ENCODE data around the gene KRT222. TPM values are rescaled to one million over a fixed set of nuclear protein-coding genes. Genes with fewer than 3 reads are reported as not detected.

The KRT222 gene
- total RNA-seq, 1 donor, result under 0.01 TPM

GRCh38 chr17:40703652-40704051, 38.7 kb upstream of the KRT222 start, which contains the start of gene KRT24:
KRT24 (minus strand) TSS chr17:40703752; CDS start chr17:40703693, 59 bp downstream.
- no peak for TF ChIP-seq CTCF (IDR thresholded peaks at IDR 0.05; ENCODE audit: extremely low read depth, low read depth, low read length)
- H3K27ac ChIP-seq (ENCODE audit: low read depth, low read length), result no peak within 1 kb of the TSS
- no peaks in the 10 kb centered on the region for H3K36me3 ChIP-seq (ENCODE audit: insufficient read depth, low read length)
- H3K4me2 ChIP-seq (ENCODE audit: insufficient read depth, low read length), result no peak within 1 kb of the TSS
- H3K9me3 ChIP-seq (ENCODE audit: low read depth, low read length), result no peaks in the 10 kb centered on the region
- no peak for DNase-seq (ENCODE audit: insufficient read length, low spot score, missing footprints)
- no peak within 1 kb of the TSS for H2AFZ ChIP-seq (ENCODE audit: low read length)
- H3K27me3 ChIP-seq (ENCODE audit: insufficient read depth, low read length), result peaks cover 38% of the 10 kb centered on the region
- no peaks in the 10 kb centered on the region for H3K79me2 ChIP-seq (ENCODE audit: insufficient read depth, low read length)
- H3K4me3 ChIP-seq (ENCODE audit: insufficient read depth, low read length), result no peak within 1 kb of the TSS
- H4K20me1 ChIP-seq (ENCODE audit: insufficient read depth, low read length), result no peaks in the 10 kb centered on the region
- no peaks in the 10 kb centered on the region for H3K4me1 ChIP-seq (ENCODE audit: insufficient read depth, low read length)

- no peak overlapping the region for H3K4me3 ChIP-seq (ENCODE audit: insufficient read depth, low read length)
- no peaks in the 10 kb centered on the region for H3K36me3 ChIP-seq (ENCODE audit: insufficient read depth, low read length)
- no peaks in the 10 kb centered on the region for H3K9me3 ChIP-seq (ENCODE audit: low read depth, low read length)
- no peaks in the 10 kb centered on the region for H4K20me1 ChIP-seq (ENCODE audit: insufficient read depth, low read length)
- no peak for TF ChIP-seq CTCF (IDR thresholded peaks at IDR 0.05; ENCODE audit: extremely low read depth, low read depth, low read length)
- no peaks in the 10 kb centered on the region for H3K79me2 ChIP-seq (ENCODE audit: insufficient read depth, low read length)
- no peak overlapping the region for H3K4me2 ChIP-seq (ENCODE audit: insufficient read depth, low read length)
- H2AFZ ChIP-seq (ENCODE audit: low read length), result no peak overlapping the region
- no peaks in the 10 kb centered on the region for H3K4me1 ChIP-seq (ENCODE audit: insufficient read depth, low read length)
- DNase-seq (ENCODE audit: insufficient read length, low spot score, missing footprints), result no peak
- H3K27me3 ChIP-seq (ENCODE audit: insufficient read depth, low read length), result peaks cover 50% of the 10 kb centered on the region
- H3K27ac ChIP-seq (ENCODE audit: low read depth, low read length), result no peak overlapping the region
Measured at GRCh38 chr17:40702271-40702670, 37.3 kb upstream of the KRT222 start.

- DNase-seq (ENCODE audit: insufficient read length, low spot score, missing footprints), result peak; percentile 19
- peaks cover 65% of the 10 kb centered on the region for H3K27me3 ChIP-seq (ENCODE audit: insufficient read depth, low read length)
- H3K4me3 ChIP-seq (ENCODE audit: insufficient read depth, low read length), result no peak overlapping the region
Measured at GRCh38 chr17:40699853-40700252, 34.9 kb upstream of the KRT222 start.

GRCh38 chr17:40699371-40699770, 34.4 kb upstream of the KRT222 start:
- DNase-seq (ENCODE audit: insufficient read length, low spot score, missing footprints), result peak; percentile 76
- Histone ChIP-seq H2AFZ (ENCODE audit: low read length) (peak overlapping the region; percentile 28), H3K79me2 (ENCODE audit: insufficient read depth, low read length) (no peaks in the 10 kb centered on the region), H3K4me1 (ENCODE audit: insufficient read depth, low read length) (no peaks in the 10 kb centered on the region), H3K9me3 (ENCODE audit: low read depth, low read length) (no peaks in the 10 kb centered on the region), H3K27me3 (ENCODE audit: insufficient read depth, low read length) (peaks cover 64% of the 10 kb centered on the region), H3K4me2 (ENCODE audit: insufficient read depth, low read length) (no peak overlapping the region), H4K20me1 (ENCODE audit: insufficient read depth, low read length) (no peaks in the 10 kb centered on the region), H3K4me3 (ENCODE audit: insufficient read depth, low read length) (no peak overlapping the region), H3K36me3 (ENCODE audit: insufficient read depth, low read length) (no peaks in the 10 kb centered on the region), H3K27ac (ENCODE audit: low read depth, low read length) (no peak overlapping the region)
- no peak for TF ChIP-seq CTCF (IDR thresholded peaks at IDR 0.05; ENCODE audit: extremely low read depth, low read depth, low read length)

More at GRCh38 chr17:40699853-40700252, 34.9 kb upstream of the KRT222 start:
- Histone ChIP-seq H3K9me3 (ENCODE audit: low read depth, low read length) (no peaks in the 10 kb centered on the region), H4K20me1 (ENCODE audit: insufficient read depth, low read length) (no peaks in the 10 kb centered on the region), H3K4me2 (ENCODE audit: insufficient read depth, low read length) (no peak overlapping the region), H3K4me1 (ENCODE audit: insufficient read depth, low read length) (no peaks in the 10 kb centered on the region), H3K79me2 (ENCODE audit: insufficient read depth, low read length) (no peaks in the 10 kb centered on the region), H3K27ac (ENCODE audit: low read depth, low read length) (no peak overlapping the region), H3K36me3 (ENCODE audit: insufficient read depth, low read length) (no peaks in the 10 kb centered on the region), H2AFZ (ENCODE audit: low read length) (no peak overlapping the region)
- TF ChIP-seq CTCF (IDR thresholded peaks at IDR 0.05; ENCODE audit: extremely low read depth, low read depth, low read length), result no peak
